Activated T-cell treated with anti-CD3 and anti-CD28 coated beads for 48 hours (primary cell): ENCODE data around the gene CBLL1.

Source experiments
- DNase-seq: peaks from one replicate; pipeline ENCODE4 v3.0.0-alpha.2; 2020; ENCODE audit warnings: low read depth

Gene CBLL1

GRCh38 chr7:107810626-107811025, 66.7 kb downstream of the CBLL1 start:
- DNase-seq = no peak
